HL-60 (cell line): ENCODE results near the gene MEX3C.

Source experiments
- CTCF ChIP-seq: IDR thresholded peaks from one replicate; pipeline ENCODE4 v1.5.1; 2011; ENCODE audit warnings: low read length, control low read depth, inconsistent platforms; ENCODE audit not compliant: insufficient read depth
- POLR2AphosphoS5 ChIP-seq: IDR thresholded peaks from 2 replicates; pipeline ENCODE4 v1.6.1; 2012; ENCODE audit warnings: low read depth
- REST ChIP-seq: IDR thresholded peaks from 2 replicates; pipeline ENCODE4 v1.6.1; 2012; ENCODE audit warnings: low read depth; ENCODE audit not compliant: insufficient replicate concordance

DNA sequence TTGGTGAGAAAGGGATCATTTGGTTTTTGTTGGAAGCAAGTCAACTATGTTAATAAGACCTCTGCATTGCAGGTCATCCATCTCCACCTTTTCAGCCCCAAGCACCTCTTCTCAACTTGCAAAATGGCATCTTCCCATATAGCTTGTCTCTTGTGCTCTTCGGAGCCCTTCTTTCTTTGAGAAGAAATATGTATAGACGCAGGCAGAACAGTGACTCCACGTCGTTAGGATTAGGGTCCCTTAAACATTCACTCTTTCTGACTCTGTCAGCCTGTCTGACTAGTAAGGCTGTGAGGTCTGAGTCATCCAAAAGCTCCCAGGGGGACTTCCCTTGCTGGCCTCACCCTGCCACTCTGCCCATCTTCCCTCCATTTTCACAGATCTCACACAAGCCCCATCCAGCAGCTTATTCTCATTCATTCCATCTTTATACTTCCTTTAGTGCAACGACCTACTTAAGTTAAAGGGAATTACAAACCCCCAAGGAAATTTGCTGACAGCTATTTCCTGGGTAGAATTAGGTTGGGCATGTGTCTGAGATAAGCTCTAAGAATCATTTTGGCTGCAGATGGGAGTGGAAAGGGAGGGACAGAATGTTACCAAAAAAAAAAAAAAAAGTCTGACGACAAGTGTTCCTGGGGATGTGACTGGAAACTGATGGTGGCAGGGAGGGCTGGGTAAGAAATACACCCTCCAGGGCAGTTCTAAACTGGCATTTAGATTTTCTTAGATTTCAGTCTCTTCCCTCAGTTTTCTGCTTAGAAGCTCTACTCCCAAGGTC lies 37.7 kb upstream of the MEX3C start:
- TF ChIP-seq POLR2AphosphoS5: no peak
- TF ChIP-seq CTCF: no peak
- no peak for TF ChIP-seq REST
